Measurements from ENCODE around the gene GJA4. TPM values are rescaled to one million over a fixed set of nuclear protein-coding genes. Genes with fewer than 3 reads are reported as not detected.

Gene GJA4
- total RNA-seq, 1 donor from 2014 or later, result 22.3 TPM

GRCh38 chr1:34822202-34822601 lies 29.4 kb downstream of the GJA4 start:
- no peak for DNase-seq (ENCODE audit: low read depth, low spot score)
- H3K27me3 Mint-ChIP-seq (ENCODE audit: low read depth), result no peaks in the 10 kb centered on the region
- H3K4me1 Mint-ChIP-seq, result peaks cover 21% of the 10 kb centered on the region
- H3K9me3 Mint-ChIP-seq, result peaks cover 2% of the 10 kb centered on the region
- H3K4me3 Mint-ChIP-seq, result no peak overlapping the region
- no peak overlapping the region for H3K27ac Mint-ChIP-seq (ENCODE audit: unreplicated experiment)
- H3K36me3 Mint-ChIP-seq (ENCODE audit: low read depth), result no peaks in the 10 kb centered on the region
- no peak for TF ChIP-seq CTCF (conservative IDR thresholded peaks at IDR 0.05)

- H3K4me1 Mint-ChIP-seq, result peaks cover 27% of the 10 kb centered on the region
- no peak for DNase-seq (ENCODE audit: low read depth, low spot score)
- no peaks in the 10 kb centered on the region for H3K36me3 Mint-ChIP-seq (ENCODE audit: low read depth)
- peak overlapping the region; percentile 80 for H3K27ac Mint-ChIP-seq (ENCODE audit: unreplicated experiment)
- no peaks in the 10 kb centered on the region for H3K27me3 Mint-ChIP-seq (ENCODE audit: low read depth)
- TF ChIP-seq CTCF (conservative IDR thresholded peaks at IDR 0.05), result no peak
- peaks cover 2% of the 10 kb centered on the region for H3K9me3 Mint-ChIP-seq
- H3K4me3 Mint-ChIP-seq, result no peak overlapping the region
Measured at GRCh38 chr1:34824817-34825454, 32.1 kb downstream of the GJA4 start.

- no peak for TF ChIP-seq CTCF (conservative IDR thresholded peaks at IDR 0.05)
- DNase-seq (ENCODE audit: low read depth, low spot score), result no peak
- peaks cover 2% of the 10 kb centered on the region for H3K9me3 Mint-ChIP-seq
- H3K4me1 Mint-ChIP-seq, result peaks cover 28% of the 10 kb centered on the region
- no peaks in the 10 kb centered on the region for H3K36me3 Mint-ChIP-seq (ENCODE audit: low read depth)
- H3K27me3 Mint-ChIP-seq (ENCODE audit: low read depth), result no peaks in the 10 kb centered on the region
- H3K27ac Mint-ChIP-seq (ENCODE audit: unreplicated experiment), result no peak overlapping the region
- H3K4me3 Mint-ChIP-seq, result no peak overlapping the region
Measured at GRCh38 chr1:34825455-34826091, 32.8 kb downstream of the GJA4 start.

- Mint-ChIP-seq H3K4me1 (peaks cover 33% of the 10 kb centered on the region), H3K4me3 (no peak overlapping the region), H3K36me3 (ENCODE audit: low read depth) (no peaks in the 10 kb centered on the region), H3K27me3 (ENCODE audit: low read depth) (no peaks in the 10 kb centered on the region), H3K9me3 (peaks cover 2% of the 10 kb centered on the region), H3K27ac (ENCODE audit: unreplicated experiment) (no peak overlapping the region)
- TF ChIP-seq CTCF (conservative IDR thresholded peaks at IDR 0.05), result no peak
- DNase-seq (ENCODE audit: low read depth, low spot score), result no peak
Measured at GRCh38 chr1:34827341-34827941, 34.6 kb downstream of the GJA4 start.

GRCh38 chr1:34828611-34829010 lies 35.8 kb downstream of the GJA4 start:
- no peak for TF ChIP-seq CTCF (conservative IDR thresholded peaks at IDR 0.05)
- Mint-ChIP-seq H3K36me3 (ENCODE audit: low read depth) (no peaks in the 10 kb centered on the region), H3K27me3 (ENCODE audit: low read depth) (no peaks in the 10 kb centered on the region), H3K4me3 (no peak overlapping the region), H3K9me3 (peaks cover 2% of the 10 kb centered on the region), H3K27ac (ENCODE audit: unreplicated experiment) (no peak overlapping the region), H3K4me1 (peaks cover 38% of the 10 kb centered on the region)
- no peak for DNase-seq (ENCODE audit: low read depth, low spot score)

Data from neural crest cell (in vitro differentiated cells).